BLaER1 (cell line): ENCODE results near the gene MYCL.

Experiments used
- H3K27ac ChIP-seq: shearing (Covaris generic); formaldehyde crosslinking; 2 replicates; pipeline ENCODE4 v1.8.1; 2022
- H3K27me3 ChIP-seq: shearing (Covaris generic); formaldehyde crosslinking; 2 replicates; pipeline ENCODE4 v1.8.1; 2022
- H3K36me3 ChIP-seq: shearing (Covaris generic); formaldehyde crosslinking; 2 replicates; pipeline ENCODE4 v1.8.1; 2022
- H3K4me1 ChIP-seq: shearing (Covaris generic); formaldehyde crosslinking; 2 replicates; pipeline ENCODE4 v1.8.1; 2022
- H3K4me2 ChIP-seq: shearing (Covaris generic); formaldehyde crosslinking; 2 replicates; pipeline ENCODE4 v1.8.1; 2022
- H3K4me3 ChIP-seq: shearing (Covaris generic); formaldehyde crosslinking; 2 replicates; pipeline ENCODE4 v1.8.1; 2022
- H3K9ac ChIP-seq: shearing (Covaris generic); formaldehyde crosslinking; 2 replicates; pipeline ENCODE4 v1.8.1; 2022
- H3K9me3 ChIP-seq: shearing (Covaris generic); formaldehyde crosslinking; 2 replicates; pipeline ENCODE4 v1.8.1; 2022
- H4K20me1 ChIP-seq: shearing (Covaris generic); formaldehyde crosslinking; 2 replicates; pipeline ENCODE4 v1.8.1; 2022
- Cebpa-rat ChIP-seq: shearing (Covaris generic); IDR thresholded peaks from 2 replicates; pipeline ENCODE4 v1.8.1; 2022

MYCL gene

GRCh38 chr1:39892601-39893595 lies 8.8 kb downstream of the MYCL start:
- Histone ChIP-seq H3K27ac (no peak overlapping the region), H3K27me3 (peaks cover 12% of the 10 kb centered on the region; the same call in 1 of the 2 replicates), H3K4me3 (no peak overlapping the region), H3K4me2 (no peak overlapping the region), H4K20me1 (no peaks in the 10 kb centered on the region), H3K4me1 (no peaks in the 10 kb centered on the region), H3K36me3 (no peaks in the 10 kb centered on the region), H3K9ac (no peak overlapping the region), H3K9me3 (no peaks in the 10 kb centered on the region)
- TF ChIP-seq Cebpa-rat: no peak

GRCh38 chr1:39890880-39891279 lies 10.8 kb downstream of the MYCL start:
- H3K4me2 ChIP-seq: no peak overlapping the region
- H4K20me1 ChIP-seq: no peaks in the 10 kb centered on the region
- TF ChIP-seq Cebpa-rat: no peak
- no peak overlapping the region for H3K9ac ChIP-seq
- H3K9me3 ChIP-seq: no peaks in the 10 kb centered on the region
- no peak overlapping the region for H3K27ac ChIP-seq
- H3K4me1 ChIP-seq: no peaks in the 10 kb centered on the region
- H3K4me3 ChIP-seq: no peak overlapping the region
- no peaks in the 10 kb centered on the region for H3K36me3 ChIP-seq
- H3K27me3 ChIP-seq: no peaks in the 10 kb centered on the region

DNA sequence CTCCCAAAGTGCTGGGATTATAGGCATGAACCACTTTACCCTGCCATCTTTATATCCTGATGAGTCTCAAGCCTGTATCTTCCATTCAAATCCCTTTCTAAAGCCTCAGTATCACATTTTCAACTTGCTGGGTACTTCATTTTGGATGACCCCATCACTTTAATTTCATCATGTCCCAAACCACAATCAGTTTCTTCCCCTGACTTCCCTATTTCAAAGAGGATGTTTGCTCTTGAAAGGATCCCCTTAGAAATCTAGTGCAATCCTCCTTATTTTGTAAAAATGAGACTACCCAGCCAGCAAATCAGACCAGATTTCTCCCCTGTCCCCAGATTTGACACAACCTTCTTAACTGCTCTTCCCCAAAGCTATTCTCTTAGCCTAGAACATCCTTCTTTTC lies 11.4 kb downstream of the MYCL start:
- Histone ChIP-seq H3K36me3 (no peaks in the 10 kb centered on the region), H3K4me3 (no peak overlapping the region), H3K9me3 (no peaks in the 10 kb centered on the region), H3K9ac (no peak overlapping the region), H3K27me3 (no peaks in the 10 kb centered on the region), H4K20me1 (no peaks in the 10 kb centered on the region), H3K27ac (no peak overlapping the region), H3K4me1 (no peaks in the 10 kb centered on the region), H3K4me2 (no peak overlapping the region)
- no peak for TF ChIP-seq Cebpa-rat

DNA sequence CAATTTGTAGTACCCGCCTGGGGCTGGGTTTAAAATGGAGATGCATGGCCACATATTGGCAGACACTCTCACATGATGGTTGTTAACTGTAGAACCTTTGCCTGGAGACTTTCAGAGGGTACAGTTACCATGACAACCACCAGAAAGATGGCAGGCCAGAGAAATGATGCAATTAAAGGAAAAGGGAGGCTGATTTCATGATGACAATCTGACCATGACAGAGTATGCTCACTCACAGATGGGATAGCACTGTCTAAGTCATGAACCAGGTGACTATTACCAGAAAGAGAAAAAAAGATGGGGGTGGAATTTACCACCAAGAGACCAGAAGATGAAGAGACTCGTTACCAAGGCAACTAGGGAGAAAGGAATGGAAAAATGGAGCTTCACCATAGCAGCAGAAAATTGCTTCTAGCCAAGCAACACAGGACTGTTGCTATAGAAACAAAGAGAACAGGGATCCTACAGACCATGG lies 14.9 kb downstream of the MYCL start:
- TF ChIP-seq Cebpa-rat: no peak
- H3K9ac ChIP-seq: no peak overlapping the region
- no peak overlapping the region for H3K4me2 ChIP-seq
- peaks cover 15% of the 10 kb centered on the region for H3K4me1 ChIP-seq
- H3K4me3 ChIP-seq: no peak overlapping the region
- no peaks in the 10 kb centered on the region for H3K9me3 ChIP-seq
- no peaks in the 10 kb centered on the region for H3K27me3 ChIP-seq
- H3K27ac ChIP-seq: no peak overlapping the region
- peaks cover 9% of the 10 kb centered on the region; the same call in 1 of the 2 replicates for H4K20me1 ChIP-seq
- no peaks in the 10 kb centered on the region for H3K36me3 ChIP-seq

- H3K27me3 ChIP-seq: no peaks in the 10 kb centered on the region
- peaks cover 25% of the 10 kb centered on the region for H3K4me1 ChIP-seq
- no peak for TF ChIP-seq Cebpa-rat
- peaks cover 1% of the 10 kb centered on the region; the same call in 1 of the 2 replicates for H3K36me3 ChIP-seq
- no peak overlapping the region for H3K4me3 ChIP-seq
- H3K9ac ChIP-seq: no peak overlapping the region
- H4K20me1 ChIP-seq: peaks cover 20% of the 10 kb centered on the region; the same call in 1 of the 2 replicates
- H3K9me3 ChIP-seq: no peaks in the 10 kb centered on the region
- H3K4me2 ChIP-seq: no peak overlapping the region
- H3K27ac ChIP-seq: no peak overlapping the region
These were observed 16.2 kb downstream of the MYCL start for GRCh38 chr1:39885516-39885915.

GRCh38 chr1:39882152-39882551 lies 19.6 kb downstream of the MYCL start:
- peak overlapping the region; percentile 92 for H3K4me3 ChIP-seq
- peaks cover 22% of the 10 kb centered on the region; the same call in 1 of the 2 replicates for H3K36me3 ChIP-seq
- no peak for TF ChIP-seq Cebpa-rat
- H3K4me1 ChIP-seq: peaks cover 28% of the 10 kb centered on the region
- no peaks in the 10 kb centered on the region for H3K9me3 ChIP-seq
- peaks cover 54% of the 10 kb centered on the region for H4K20me1 ChIP-seq
- H3K27me3 ChIP-seq: no peaks in the 10 kb centered on the region
- peak overlapping the region; percentile 85 for H3K9ac ChIP-seq
- H3K4me2 ChIP-seq: peak overlapping the region; percentile 96
- H3K27ac ChIP-seq: no peak overlapping the region

GRCh38 chr1:39877980-39878956 lies 23.4 kb downstream of the MYCL start:
- TF ChIP-seq Cebpa-rat: no peak
- Histone ChIP-seq H3K9me3 (no peaks in the 10 kb centered on the region), H3K9ac (no peak overlapping the region), H3K27ac (no peak overlapping the region), H3K36me3 (peaks cover 57% of the 10 kb centered on the region), H3K4me1 (peaks cover 48% of the 10 kb centered on the region), H3K4me2 (no peak overlapping the region), H3K27me3 (no peaks in the 10 kb centered on the region), H3K4me3 (no peak overlapping the region), H4K20me1 (peaks cover 93% of the 10 kb centered on the region)

DNA sequence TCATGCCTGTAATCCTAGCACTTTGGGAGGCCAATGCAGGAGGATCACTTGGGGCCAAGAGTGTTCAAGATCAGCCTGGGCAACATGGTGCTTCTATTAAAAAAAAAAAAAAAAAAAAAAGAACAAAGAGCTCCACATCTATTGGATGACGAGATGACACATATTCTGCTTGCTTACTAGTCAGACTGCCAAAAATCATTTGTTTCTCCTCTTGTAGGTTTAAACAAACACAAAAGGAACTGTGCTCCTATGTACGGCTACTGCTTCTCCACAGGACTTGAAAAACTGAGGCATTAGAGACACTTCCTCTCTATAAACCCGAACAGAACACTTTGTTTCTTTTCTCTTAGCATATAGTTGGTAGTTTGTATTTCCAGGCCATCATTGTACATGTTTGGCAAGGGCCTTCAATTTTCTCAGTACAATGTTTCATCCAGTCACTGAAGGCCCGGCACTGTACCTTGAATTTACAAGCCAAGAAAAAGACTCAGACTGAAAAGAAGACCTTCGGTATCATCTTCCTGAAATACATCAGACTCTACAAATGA lies 24.4 kb downstream of the MYCL start:
- no peaks in the 10 kb centered on the region for H3K27me3 ChIP-seq
- no peaks in the 10 kb centered on the region for H3K9me3 ChIP-seq
- no peak overlapping the region for H3K4me3 ChIP-seq
- H3K4me2 ChIP-seq: no peak overlapping the region
- H3K9ac ChIP-seq: no peak overlapping the region
- no peak for TF ChIP-seq Cebpa-rat
- peaks cover 57% of the 10 kb centered on the region for H3K36me3 ChIP-seq
- no peak overlapping the region for H3K27ac ChIP-seq
- H3K4me1 ChIP-seq: peaks cover 44% of the 10 kb centered on the region
- peaks cover 94% of the 10 kb centered on the region for H4K20me1 ChIP-seq

GRCh38 chr1:39876144-39876543 lies 25.6 kb downstream of the MYCL start:
- Histone ChIP-seq H3K36me3 (peaks cover 65% of the 10 kb centered on the region), H3K4me1 (peaks cover 32% of the 10 kb centered on the region), H3K27ac (0 out of 2 replicates have a peak overlapping the region, but pooled peaks have one; percentile 8), H3K9ac (no peak overlapping the region), H3K4me3 (no peak overlapping the region), H3K9me3 (peaks cover 8% of the 10 kb centered on the region), H4K20me1 (peaks cover 92% of the 10 kb centered on the region), H3K27me3 (no peaks in the 10 kb centered on the region), H3K4me2 (peak overlapping the region; percentile 20)
- TF ChIP-seq Cebpa-rat: no peak
